Measurements from ENCODE around the gene PIK3CA.
"Not testable (repeated sequence)": the region's sequence is repeated elsewhere in the genome, so short reads cannot be mapped to it uniquely, and the experiment has no call there.

PIK3CA gene

GRCh38 chr3:179147873-179148615 lies at the start of gene PIK3CA:
TSS of gene PIK3CA (plus strand) at chr3:179148357. CDS start at chr3:179198826, 50,469 bp downstream.
- DNase-seq (ENCODE audit: low read depth in 1 of 2, low spot score in 1 of 2), result peak; percentile 84 to 89

- DNase-seq (ENCODE audit: low read depth in 1 of 2, low spot score in 1 of 2), result no peak
Measured at GRCh38 chr3:179098388-179099077, 49.6 kb upstream of the PIK3CA start.

- no peak for DNase-seq (ENCODE audit: low read depth in 1 of 2, low spot score in 1 of 2)
Measured at GRCh38 chr3:179100652-179101051, 47.5 kb upstream of the PIK3CA start.

GRCh38 chr3:179105881-179106280 lies 42.3 kb upstream of the PIK3CA start:
- no peak for DNase-seq (ENCODE audit: low read depth in 1 of 2, low spot score in 1 of 2)

GRCh38 chr3:179107617-179108016 lies 40.5 kb upstream of the PIK3CA start:
- DNase-seq (ENCODE audit: low read depth in 1 of 2, low spot score in 1 of 2), result no peak

- DNase-seq (ENCODE audit: low read depth in 1 of 2, low spot score in 1 of 2), result no peak
Measured at GRCh38 chr3:179108086-179108485, 40.1 kb upstream of the PIK3CA start.

GRCh38 chr3:179113903-179114302 lies 34.3 kb upstream of the PIK3CA start:
- no peak for DNase-seq (ENCODE audit: low read depth in 1 of 2, low spot score in 1 of 2)

GRCh38 chr3:179115444-179115843 lies 32.7 kb upstream of the PIK3CA start:
- DNase-seq (ENCODE audit: low read depth in 1 of 2, low spot score in 1 of 2), result not testable (repeated sequence)

- no peak for DNase-seq (ENCODE audit: low read depth in 1 of 2, low spot score in 1 of 2)
Measured at GRCh38 chr3:179116816-179117215, 31.3 kb upstream of the PIK3CA start.

- not testable (repeated sequence) for DNase-seq (ENCODE audit: low read depth in 1 of 2, low spot score in 1 of 2)
Measured at GRCh38 chr3:179132191-179132890, 15.8 kb upstream of the PIK3CA start.

GRCh38 chr3:179133575-179133974 lies 14.6 kb upstream of the PIK3CA start:
- DNase-seq (ENCODE audit: low read depth in 1 of 2, low spot score in 1 of 2), result no peak

GRCh38 chr3:179136195-179136594 lies 12.0 kb upstream of the PIK3CA start:
- no peak for DNase-seq (ENCODE audit: low read depth in 1 of 2, low spot score in 1 of 2)

- no peak for DNase-seq (ENCODE audit: low read depth in 1 of 2, low spot score in 1 of 2)
Measured at GRCh38 chr3:179141890-179142289, 6.3 kb upstream of the PIK3CA start.

- no peak for DNase-seq (ENCODE audit: low read depth in 1 of 2, low spot score in 1 of 2)
Measured at GRCh38 chr3:179146911-179147513, 1.1 kb upstream of the PIK3CA start.

GRCh38 chr3:179147514-179147872 lies 664 bp upstream of the PIK3CA start:
- peak in 1 of 2 donors; percentile 27 for DNase-seq (ENCODE audit: low read depth in 1 of 2, low spot score in 1 of 2)

GRCh38 chr3:179148616-179149405 lies 654 bp downstream of the PIK3CA start:
- peak; percentile 49 to 50 for DNase-seq (ENCODE audit: low read depth in 1 of 2, low spot score in 1 of 2)

- peak in 1 of 2 donors; percentile 11 for DNase-seq (ENCODE audit: low read depth in 1 of 2, low spot score in 1 of 2)
Measured at GRCh38 chr3:179149406-179149867, 1.3 kb downstream of the PIK3CA start.

GRCh38 chr3:179149951-179150350 lies 1.8 kb downstream of the PIK3CA start:
- DNase-seq (ENCODE audit: low read depth in 1 of 2, low spot score in 1 of 2), result no peak

- DNase-seq (ENCODE audit: low read depth in 1 of 2, low spot score in 1 of 2), result no peak
Measured at GRCh38 chr3:179150610-179151009, 2.5 kb downstream of the PIK3CA start.

GRCh38 chr3:179151474-179151873 lies 3.3 kb downstream of the PIK3CA start:
- DNase-seq (ENCODE audit: low read depth in 1 of 2, low spot score in 1 of 2), result no peak

GRCh38 chr3:179156170-179156569 lies 8.0 kb downstream of the PIK3CA start:
- no peak for DNase-seq (ENCODE audit: low read depth in 1 of 2, low spot score in 1 of 2)
